GM12874 (cell line): ENCODE data around the gene JARID2.

ENCODE experiments used
- CTCF ChIP-seq: IDR thresholded peaks from 2 replicates; pipeline ENCODE4 v1.5.1; 2011; ENCODE audit warnings: low read depth, mild to moderate bottlenecking, control low read depth, low read length, moderate library complexity; ENCODE audit not compliant: insufficient read depth

Gene JARID2

GRCh38 chr6:15374119-15374518 is 128.2 kb downstream of the JARID2 start:
- TF ChIP-seq CTCF: no peak

GRCh38 chr6:15375018-15375417 is 129.1 kb downstream of the JARID2 start:
- no peak for TF ChIP-seq CTCF

DNA sequence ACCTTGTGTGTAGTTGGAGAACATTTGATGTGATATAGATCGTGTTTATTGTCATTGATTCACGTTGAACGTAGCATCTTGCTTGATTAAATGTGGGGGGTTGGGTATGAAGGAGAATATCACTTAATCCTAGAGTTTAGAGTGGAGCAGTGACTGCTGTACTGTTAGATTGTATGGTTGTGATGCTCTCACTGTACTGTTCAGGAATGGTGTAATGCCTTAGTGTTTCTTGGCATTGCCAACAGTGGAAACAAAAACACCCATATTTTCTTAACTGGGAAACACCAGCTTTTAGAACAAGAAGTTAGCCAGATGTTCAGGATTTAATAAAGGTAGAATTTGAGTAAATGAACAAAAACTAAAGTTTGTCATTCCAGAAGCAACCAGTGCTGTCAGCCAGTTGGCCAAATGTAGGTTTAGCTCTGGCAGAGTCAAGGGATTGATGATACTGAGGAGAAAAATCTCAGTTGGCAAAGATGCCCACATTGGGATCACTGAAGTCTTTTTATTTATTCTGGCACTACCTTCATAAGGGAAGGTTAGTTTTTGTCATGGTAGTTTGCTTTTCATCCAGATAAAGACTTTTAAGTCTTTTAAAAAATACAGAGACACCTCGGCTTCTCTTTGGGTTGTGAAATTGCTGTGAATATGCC is 129.9 kb downstream of the JARID2 start:
- no peak for TF ChIP-seq CTCF

DNA sequence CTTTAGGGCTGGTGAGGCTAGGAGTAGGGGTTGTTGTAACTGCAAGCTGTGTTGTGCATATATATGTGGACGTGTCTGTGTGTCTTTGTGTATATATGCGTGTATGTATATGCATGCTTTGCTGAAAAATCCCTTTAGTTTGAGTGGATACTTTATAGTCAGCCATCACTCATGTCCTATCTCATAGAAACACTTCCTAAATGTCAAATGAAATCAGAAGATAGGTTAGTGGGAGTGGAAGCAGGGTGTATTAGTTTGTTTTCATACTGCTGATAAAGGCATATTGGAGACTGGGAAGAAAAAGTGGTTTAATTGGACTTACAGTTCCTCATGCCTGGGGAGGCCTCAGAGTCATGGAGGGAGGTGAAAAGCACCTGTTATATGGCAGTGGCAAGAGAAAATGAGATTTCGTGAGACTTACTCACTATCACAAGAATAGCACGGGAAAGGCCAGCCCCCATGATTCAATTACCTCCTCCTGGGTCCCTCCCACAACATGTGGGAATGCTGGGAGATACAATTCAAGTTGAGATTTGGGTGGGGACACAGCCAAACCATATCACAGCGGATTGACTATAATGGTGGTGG is 131.1 kb downstream of the JARID2 start:
- TF ChIP-seq CTCF: no peak

DNA sequence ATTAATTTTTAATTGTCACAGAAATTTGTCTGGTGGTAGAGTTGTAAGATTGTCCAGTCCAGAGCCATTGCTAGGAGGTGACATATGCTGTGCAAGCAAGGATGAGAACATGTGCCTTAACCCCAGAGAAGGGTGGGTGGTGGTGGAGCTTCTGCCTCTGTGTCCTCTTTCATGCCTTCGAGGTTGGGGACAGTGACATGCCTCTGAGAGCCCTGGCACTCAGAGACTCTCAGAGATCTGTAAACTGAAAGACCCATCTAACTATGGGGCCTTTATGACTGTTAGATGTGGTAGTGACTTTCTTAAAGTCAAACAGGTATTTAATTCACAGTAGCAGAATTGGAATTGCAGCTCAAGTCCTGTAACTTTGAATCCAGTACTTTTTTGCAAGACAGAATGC is 132.4 kb downstream of the JARID2 start:
- TF ChIP-seq CTCF: no peak

- TF ChIP-seq CTCF: no peak
Measured at GRCh38 chr6:15378866-15379265, 133.0 kb downstream of the JARID2 start.

DNA sequence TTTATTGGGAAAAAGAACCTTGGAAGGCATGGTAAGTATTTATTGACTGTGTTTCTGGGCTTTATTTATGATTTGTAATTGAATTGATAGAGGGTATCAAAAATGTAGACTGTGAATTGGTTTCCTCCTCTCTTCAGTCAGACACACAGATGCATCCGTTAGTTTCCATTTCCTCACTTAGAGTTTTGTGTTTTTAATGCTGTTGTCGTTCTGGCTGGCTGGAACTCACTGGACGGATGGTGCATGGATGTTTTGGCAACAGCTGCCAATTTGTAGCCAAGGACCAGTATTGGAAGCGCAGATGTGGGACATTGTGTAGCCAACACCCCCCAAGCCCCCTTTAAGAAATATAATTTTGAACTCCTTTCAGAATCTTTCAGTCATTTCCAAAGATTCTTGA is 134.5 kb downstream of the JARID2 start:
- no peak for TF ChIP-seq CTCF

DNA sequence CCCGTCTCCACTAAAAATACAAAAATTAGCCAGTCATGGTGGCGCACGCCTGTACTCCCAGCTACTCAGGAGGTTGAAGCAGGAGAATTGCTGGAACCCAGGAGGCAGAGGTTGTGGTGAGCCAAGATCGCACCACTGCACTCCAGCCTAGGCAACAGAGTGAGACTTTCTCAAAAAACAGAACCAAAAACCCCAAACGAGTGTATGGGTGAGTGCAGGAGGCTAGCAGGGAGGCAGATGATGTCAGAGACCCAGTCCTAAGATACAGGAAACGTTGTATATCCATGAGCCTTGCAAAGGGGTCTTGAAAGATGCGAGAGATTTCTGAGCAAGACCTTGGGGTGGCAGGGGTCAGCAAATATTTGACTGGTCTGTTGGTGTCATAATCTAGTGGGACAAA is 136.2 kb downstream of the JARID2 start:
- TF ChIP-seq CTCF: no peak
